Fibroblast of lung (primary cell): ENCODE data around the gene SLC8A3. TPM values are rescaled to one million over a fixed set of nuclear protein-coding genes. Genes with fewer than 3 reads are reported as not detected.

ENCODE experiments used
- DNase-seq, 2 donors: peaks; one replicate each; pipeline versions ENCODE4 v3.0.0 to v3.0.0-alpha.2; 2010; ENCODE audit warnings: low read depth in 2 of 2
- H2AFZ ChIP-seq: 2 replicates; pipeline ENCODE4 v1.5.1; 2012; ENCODE audit warnings: low read length, control low read depth, inconsistent platforms
- H3K27ac ChIP-seq: 2 replicates; pipeline ENCODE4 v1.5.1; 2011; ENCODE audit warnings: low read length, control low read depth; ENCODE audit not compliant: insufficient read depth
- H3K27me3 ChIP-seq: 2 replicates; pipeline ENCODE4 v1.5.1; 2011; ENCODE audit warnings: mild to moderate bottlenecking, low read length; ENCODE audit not compliant: control insufficient read depth, insufficient read depth
- H3K36me3 ChIP-seq: 2 replicates; pipeline ENCODE4 v1.5.1; 2011; ENCODE audit warnings: low read length; ENCODE audit not compliant: control insufficient read depth, insufficient read depth
- H3K4me1 ChIP-seq: 2 replicates; pipeline ENCODE4 v1.5.1; 2011; ENCODE audit warnings: low read length; ENCODE audit not compliant: control insufficient read depth, insufficient read depth; ENCODE audit errors: extremely low read depth
- H3K4me2 ChIP-seq: 2 replicates; pipeline ENCODE4 v1.5.1; 2011; ENCODE audit warnings: low read length, control low read depth; ENCODE audit not compliant: insufficient read depth; ENCODE audit errors: extremely low read depth
- H3K4me3 ChIP-seq, 4 experiments: fragments of 200-600 bp in 1 of 4; sonication (generic) in 1 of 4; replicated peaks in 1 of 4; 2 replicates each; pipeline ENCODE4 v1.5.1; 2011 to 2016; ENCODE audit warnings: low read length in 4 of 4, low read depth in 3 of 4, mild to moderate bottlenecking in 3 of 4, control low read depth in 2 of 4, inconsistent platforms in 1 of 4, mixed read lengths in 1 of 4; ENCODE audit not compliant: insufficient read depth in 1 of 4; ENCODE audit errors: control extremely low read depth in 1 of 4
- H3K79me2 ChIP-seq: 2 replicates; pipeline ENCODE4 v1.5.1; 2012; ENCODE audit warnings: mild to moderate bottlenecking, low read length, inconsistent platforms; ENCODE audit not compliant: control insufficient read depth, insufficient read depth
- H3K9ac ChIP-seq: 2 replicates; pipeline ENCODE4 v1.5.1; 2011; ENCODE audit warnings: mild to moderate bottlenecking, low read length, control low read depth; ENCODE audit not compliant: insufficient read depth
- H3K9me3 ChIP-seq: 2 replicates; pipeline ENCODE4 v1.5.1; 2012; ENCODE audit warnings: low read depth, low read length; ENCODE audit not compliant: control insufficient read depth, insufficient read depth
- H4K20me1 ChIP-seq: 2 replicates; pipeline ENCODE4 v1.5.1; 2011; ENCODE audit warnings: low read length; ENCODE audit not compliant: control insufficient read depth, insufficient read depth; ENCODE audit errors: extremely low read depth
- CTCF ChIP-seq, 2 donors: IDR thresholded peaks in 1 of 2; conservative IDR thresholded peaks in 1 of 2; 1 replicate in 1 of 2; 2 replicates in 1 of 2; pipeline ENCODE4 v1.5.1; 2011 to 2012; ENCODE audit warnings: low read length in 2 of 2, control low read depth in 1 of 2, inconsistent platforms in 1 of 2, low read depth in 1 of 2, mild to moderate bottlenecking in 1 of 2
- EZH2 ChIP-seq: IDR thresholded peaks from 2 replicates; pipeline ENCODE4 v1.5.1; 2012; ENCODE audit warnings: low read length, control low read depth, mild to moderate bottlenecking; ENCODE audit errors: missing control alignments
- polyA plus RNA-seq, 2 donors: library from polyadenylated mRNA; depleted of rRNA in 1 of 2; stranded (reverse) in 1 of 2; unstranded in 1 of 2; fragments of >200 nt; gene quantifications; 2 replicates each; pipeline ENCODE4 v1.2.1, GENCODE V29; 2011 to 2012; ENCODE audit warnings: missing spikeins in 1 of 2
- total RNA-seq: library from RNA; depleted of rRNA; stranded (reverse); fragments of >200 nt; gene quantifications from 2 replicates; pipeline ENCODE4 v1.2.1, GENCODE V29; 2014

Gene SLC8A3
- total and polyA plus RNA-seq, 2 donors (not counting 1 experiment from before 2014, with no cell fraction given): under 0.01 to 0.03 TPM

- Histone ChIP-seq H3K36me3 (no peaks in the 10 kb centered on the region), H3K4me3 (no peak overlapping the region), H3K4me2 (no peak overlapping the region), H2AFZ (no peak overlapping the region), H3K79me2 (no peaks in the 10 kb centered on the region), H3K4me1 (no peaks in the 10 kb centered on the region), H4K20me1 (no peaks in the 10 kb centered on the region), H3K27me3 (no peaks in the 10 kb centered on the region), H3K9ac (no peak overlapping the region), H3K9me3 (no peaks in the 10 kb centered on the region), H3K27ac (no peak overlapping the region)
- TF ChIP-seq EZH2 (no peak), CTCF (conservative IDR thresholded peaks at IDR 0.05 in 1 of 2, IDR thresholded peaks at IDR 0.05 in 1 of 2; ENCODE audit: low read depth in 1 of 2, low read length in 2 of 2) (no peak)
- no peak for DNase-seq
These were observed 183.4 kb downstream of the SLC8A3 start for GRCh38 chr14:70005281-70005805.

- Histone ChIP-seq H3K4me2 (no peak overlapping the region), H3K27me3 (no peaks in the 10 kb centered on the region), H3K4me3 (no peak overlapping the region), H3K4me1 (no peaks in the 10 kb centered on the region), H2AFZ (no peak overlapping the region), H3K36me3 (no peaks in the 10 kb centered on the region), H3K79me2 (no peaks in the 10 kb centered on the region), H3K9me3 (no peaks in the 10 kb centered on the region), H4K20me1 (no peaks in the 10 kb centered on the region), H3K9ac (no peak overlapping the region), H3K27ac (no peak overlapping the region)
- DNase-seq: no peak
- TF ChIP-seq CTCF (conservative IDR thresholded peaks at IDR 0.05 in 1 of 2, IDR thresholded peaks at IDR 0.05 in 1 of 2; ENCODE audit: low read depth in 1 of 2, low read length in 2 of 2) (no peak), EZH2 (no peak)
These were observed 184.0 kb downstream of the SLC8A3 start for GRCh38 chr14:70004791-70005190.

- TF ChIP-seq EZH2 (no peak), CTCF (conservative IDR thresholded peaks at IDR 0.05 in 1 of 2, IDR thresholded peaks at IDR 0.05 in 1 of 2; ENCODE audit: low read depth in 1 of 2, low read length in 2 of 2) (no peak)
- Histone ChIP-seq H3K4me3 (no peak overlapping the region), H3K27me3 (no peaks in the 10 kb centered on the region), H3K79me2 (no peaks in the 10 kb centered on the region), H3K36me3 (no peaks in the 10 kb centered on the region), H3K9me3 (no peaks in the 10 kb centered on the region), H4K20me1 (no peaks in the 10 kb centered on the region), H3K27ac (no peak overlapping the region), H3K4me2 (no peak overlapping the region), H2AFZ (no peak overlapping the region), H3K9ac (no peak overlapping the region), H3K4me1 (no peaks in the 10 kb centered on the region)
- peak in 1 of 2 donors; percentile 74 for DNase-seq
These were observed 186.0 kb downstream of the SLC8A3 start for GRCh38 chr14:70002589-70003346.
